ENCODE data around the gene SLC6A19.

SLC6A19 gene

GRCh38 chr5:1186351-1187233, 14.8 kb upstream of the SLC6A19 start:
- Histone ChIP-seq H2BK15ac (ENCODE audit: low read depth, poor library complexity, severe bottlenecking) (no peak overlapping the region), H3K18ac (ENCODE audit: low read depth in 1 of 2, low read length in 2 of 2) (no peak overlapping the region), H2AFZ (ENCODE audit: low read depth, low read length) (no peak overlapping the region), H3K4me2 (ENCODE audit: low read length, poor library complexity, severe bottlenecking) (no peak overlapping the region), H4K91ac (ENCODE audit: low read length) (no peak overlapping the region), H2BK12ac (ENCODE audit: low read length in 2 of 2) (no peak overlapping the region), H3K4me1 (ENCODE audit: control insufficient read depth, insufficient read depth, low read depth, low read length) (no peaks in the 10 kb centered on the region), H3K9me3 (ENCODE audit: control insufficient read depth, low read length) (no peaks in the 10 kb centered on the region), H2AK5ac (ENCODE audit: low read length, severe bottlenecking) (no peak overlapping the region), H3K4me3 (ENCODE audit: insufficient read depth in 1 of 2, low read depth in 1 of 2, low read length in 2 of 2) (no peak overlapping the region), H3K14ac (ENCODE audit: low read length in 2 of 2) (no peak overlapping the region), H4K8ac (ENCODE audit: low read length) (no peak overlapping the region), H3K79me1 (replicated peaks; ENCODE audit: low read length, poor library complexity, severe bottlenecking) (no peaks in the 10 kb centered on the region), H3K27me3 (ENCODE audit: control insufficient read depth in 1 of 2, insufficient read depth in 1 of 2, low read length in 2 of 2) (peaks cover 20 to 62% of the 10 kb centered on the region in 2 experiments), H2BK5ac (ENCODE audit: low read depth, low read length, poor library complexity, severe bottlenecking) (no peak overlapping the region), H3K4ac (ENCODE audit: low read depth in 1 of 2, low read length in 2 of 2) (no peak overlapping the region), H3K9ac (ENCODE audit: low read length) (no peak overlapping the region), H3K36me3 (ENCODE audit: control insufficient read depth in 1 of 2, insufficient read depth in 2 of 2, low read depth in 1 of 2, low read length in 2 of 2) (no peaks in the 10 kb centered on the region), H3K27ac (ENCODE audit: low read length, poor library complexity, severe bottlenecking) (no peak overlapping the region), H3K23ac (ENCODE audit: low read length in 2 of 2) (no peak overlapping the region), H2BK120ac (ENCODE audit: low read depth, low read length) (no peak overlapping the region)
- no peak for DNase-seq
- WGBS, result 77% methylated on average over 18 of the region's 18 CpGs

GRCh38 chr5:1187234-1187949, 14.0 kb upstream of the SLC6A19 start:
- Histone ChIP-seq H3K36me3 (ENCODE audit: control insufficient read depth in 1 of 2, insufficient read depth in 2 of 2, low read depth in 1 of 2, low read length in 2 of 2) (no peaks in the 10 kb centered on the region), H3K23ac (ENCODE audit: low read length in 2 of 2) (no peak overlapping the region)
- 82% methylated on average over 18 of the region's 18 CpGs for WGBS

GRCh38 chr5:1187950-1188334, 13.5 kb upstream of the SLC6A19 start:
- no peak overlapping the region for H3K4ac ChIP-seq (ENCODE audit: low read depth in 1 of 2, low read length in 2 of 2)
- H2BK5ac ChIP-seq (ENCODE audit: low read depth, low read length, poor library complexity, severe bottlenecking), result no peak overlapping the region
- H4K91ac ChIP-seq (ENCODE audit: low read length), result no peak overlapping the region
- H2AK5ac ChIP-seq (ENCODE audit: low read length, severe bottlenecking), result no peak overlapping the region
- DNase-seq, result no peak
- H2BK12ac ChIP-seq (ENCODE audit: low read length in 2 of 2), result no peak overlapping the region
- H3K4me2 ChIP-seq (ENCODE audit: low read length, poor library complexity, severe bottlenecking), result no peak overlapping the region
- H3K4me3 ChIP-seq (ENCODE audit: insufficient read depth in 1 of 2, low read depth in 1 of 2, low read length in 2 of 2), result no peak overlapping the region
- H3K4me1 ChIP-seq (ENCODE audit: control insufficient read depth, insufficient read depth, low read depth, low read length), result no peaks in the 10 kb centered on the region
- H4K8ac ChIP-seq (ENCODE audit: low read length), result no peak overlapping the region
- H3K14ac ChIP-seq (ENCODE audit: low read length in 2 of 2), result no peak overlapping the region
- no peak overlapping the region for H3K9ac ChIP-seq (ENCODE audit: low read length)
- no peak overlapping the region for H2AFZ ChIP-seq (ENCODE audit: low read depth, low read length)
- H3K9me3 ChIP-seq (ENCODE audit: control insufficient read depth, low read length), result no peaks in the 10 kb centered on the region
- peaks cover 15 to 57% of the 10 kb centered on the region in 2 experiments for H3K27me3 ChIP-seq (ENCODE audit: control insufficient read depth in 1 of 2, insufficient read depth in 1 of 2, low read length in 2 of 2)
- WGBS, result 89% methylated on average over 8 of the region's 8 CpGs
- H3K27ac ChIP-seq (ENCODE audit: low read length, poor library complexity, severe bottlenecking), result no peak overlapping the region
- no peak overlapping the region for H2BK120ac ChIP-seq (ENCODE audit: low read depth, low read length)
- no peak overlapping the region for H2BK15ac ChIP-seq (ENCODE audit: low read depth, poor library complexity, severe bottlenecking)
- no peaks in the 10 kb centered on the region for H3K36me3 ChIP-seq (ENCODE audit: control insufficient read depth in 1 of 2, insufficient read depth in 2 of 2, low read depth in 1 of 2, low read length in 2 of 2)
- no peak overlapping the region for H3K18ac ChIP-seq (ENCODE audit: low read depth in 1 of 2, low read length in 2 of 2)
- no peak overlapping the region for H3K23ac ChIP-seq (ENCODE audit: low read length in 2 of 2)
- H3K79me1 ChIP-seq (replicated peaks; ENCODE audit: low read length, poor library complexity, severe bottlenecking), result no peaks in the 10 kb centered on the region

More at GRCh38 chr5:1187234-1187949, 14.0 kb upstream of the SLC6A19 start:
- H3K79me1 ChIP-seq (replicated peaks; ENCODE audit: low read length, poor library complexity, severe bottlenecking), result no peaks in the 10 kb centered on the region
- H3K14ac ChIP-seq (ENCODE audit: low read length in 2 of 2), result no peak overlapping the region
- H3K4ac ChIP-seq (ENCODE audit: low read depth in 1 of 2, low read length in 2 of 2), result no peak overlapping the region
- no peak overlapping the region for H3K4me2 ChIP-seq (ENCODE audit: low read length, poor library complexity, severe bottlenecking)
- H2BK5ac ChIP-seq (ENCODE audit: low read depth, low read length, poor library complexity, severe bottlenecking), result no peak overlapping the region
- H2BK120ac ChIP-seq (ENCODE audit: low read depth, low read length), result no peak overlapping the region
- H3K4me1 ChIP-seq (ENCODE audit: control insufficient read depth, insufficient read depth, low read depth, low read length), result no peaks in the 10 kb centered on the region
- no peak overlapping the region for H2AFZ ChIP-seq (ENCODE audit: low read depth, low read length)
- H2BK12ac ChIP-seq (ENCODE audit: low read length in 2 of 2), result no peak overlapping the region
- H3K4me3 ChIP-seq (ENCODE audit: insufficient read depth in 1 of 2, low read depth in 1 of 2, low read length in 2 of 2), result no peak overlapping the region
- H3K9me3 ChIP-seq (ENCODE audit: control insufficient read depth, low read length), result no peaks in the 10 kb centered on the region
- no peak overlapping the region for H3K9ac ChIP-seq (ENCODE audit: low read length)
- DNase-seq, result no peak
- no peak overlapping the region for H4K91ac ChIP-seq (ENCODE audit: low read length)
- H2AK5ac ChIP-seq (ENCODE audit: low read length, severe bottlenecking), result no peak overlapping the region
- no peak overlapping the region for H3K18ac ChIP-seq (ENCODE audit: low read depth in 1 of 2, low read length in 2 of 2)
- H4K8ac ChIP-seq (ENCODE audit: low read length), result no peak overlapping the region
- H3K27me3 ChIP-seq (ENCODE audit: control insufficient read depth in 1 of 2, insufficient read depth in 1 of 2, low read length in 2 of 2), result peaks cover 20 to 62% of the 10 kb centered on the region in 2 experiments
- no peak overlapping the region for H2BK15ac ChIP-seq (ENCODE audit: low read depth, poor library complexity, severe bottlenecking)
- no peak overlapping the region for H3K27ac ChIP-seq (ENCODE audit: low read length, poor library complexity, severe bottlenecking)

- H3K27me3 ChIP-seq (ENCODE audit: control insufficient read depth in 1 of 2, insufficient read depth in 1 of 2, low read length in 2 of 2), result peaks cover 10 to 58% of the 10 kb centered on the region in 2 experiments
- no peak overlapping the region for H3K9ac ChIP-seq (ENCODE audit: low read length)
- H3K79me1 ChIP-seq (replicated peaks; ENCODE audit: low read length, poor library complexity, severe bottlenecking), result no peaks in the 10 kb centered on the region
- no peak overlapping the region for H2AFZ ChIP-seq (ENCODE audit: low read depth, low read length)
- no peak overlapping the region for H3K27ac ChIP-seq (ENCODE audit: low read length, poor library complexity, severe bottlenecking)
- no peak for DNase-seq
- H3K18ac ChIP-seq (ENCODE audit: low read depth in 1 of 2, low read length in 2 of 2), result no peak overlapping the region
- 56% methylated on average over 6 of the region's 6 CpGs for WGBS
- no peak overlapping the region for H3K4me3 ChIP-seq (ENCODE audit: insufficient read depth in 1 of 2, low read depth in 1 of 2, low read length in 2 of 2)
- H3K4ac ChIP-seq (ENCODE audit: low read depth in 1 of 2, low read length in 2 of 2), result no peak overlapping the region
- no peak overlapping the region for H2AK5ac ChIP-seq (ENCODE audit: low read length, severe bottlenecking)
- H2BK120ac ChIP-seq (ENCODE audit: low read depth, low read length), result no peak overlapping the region
- H3K4me2 ChIP-seq (ENCODE audit: low read length, poor library complexity, severe bottlenecking), result no peak overlapping the region
- H2BK12ac ChIP-seq (ENCODE audit: low read length in 2 of 2), result no peak overlapping the region
- no peak overlapping the region for H2BK5ac ChIP-seq (ENCODE audit: low read depth, low read length, poor library complexity, severe bottlenecking)
- H4K8ac ChIP-seq (ENCODE audit: low read length), result no peak overlapping the region
- no peak overlapping the region for H4K91ac ChIP-seq (ENCODE audit: low read length)
- H3K36me3 ChIP-seq (ENCODE audit: control insufficient read depth in 1 of 2, insufficient read depth in 2 of 2, low read depth in 1 of 2, low read length in 2 of 2), result no peaks in the 10 kb centered on the region
- H3K9me3 ChIP-seq (ENCODE audit: control insufficient read depth, low read length), result no peaks in the 10 kb centered on the region
- no peak overlapping the region for H2BK15ac ChIP-seq (ENCODE audit: low read depth, poor library complexity, severe bottlenecking)
- no peak overlapping the region for H3K14ac ChIP-seq (ENCODE audit: low read length in 2 of 2)
- no peak overlapping the region for H3K23ac ChIP-seq (ENCODE audit: low read length in 2 of 2)
- no peaks in the 10 kb centered on the region for H3K4me1 ChIP-seq (ENCODE audit: control insufficient read depth, insufficient read depth, low read depth, low read length)
Observed at GRCh38 chr5:1188464-1188863, 12.9 kb upstream of the SLC6A19 start.

Measured in mesenchymal stem cell (in vitro differentiated cells and primary cell).